OCI-LY7 (cell line): ENCODE results near the gene CD300C.

ENCODE experiments used
- CTCF ChIP-seq: fragments of 200-600 bp; sonication (generic); conservative IDR thresholded peaks from 2 replicates; pipeline ENCODE4 v1.5.1; 2014; ENCODE audit warnings: mild to moderate bottlenecking, antibody characterized with exemption, low read length, moderate library complexity, mixed read lengths
- EZH2phosphoT487 ChIP-seq: fragments of 200-600 bp; sonication (generic); IDR thresholded peaks from 2 replicates; pipeline ENCODE4 v1.6.1; 2018; ENCODE audit warnings: low read depth, borderline replicate concordance, mild to moderate bottlenecking, mixed run types, antibody characterized with exemption, low read length, moderate library complexity, mixed read lengths

GRCh38 chr17:74527081-74527480, 18.8 kb downstream of the CD300C start:
- TF ChIP-seq CTCF (no peak), EZH2phosphoT487 (no peak)
